Subcutaneous adipose tissue (tissue), 4 donors: ENCODE measurements around the gene ACR. TPM values are rescaled to one million over a fixed set of nuclear protein-coding genes. Genes with fewer than 3 reads are reported as not detected.
"Not testable (repeated sequence)": the region's sequence is repeated elsewhere in the genome, so short reads cannot be mapped to it uniquely, and the experiment has no call there.

Experiments
- CTCF ChIP-seq: fragments of 450-650 bp; IDR thresholded peaks from one replicate; pipeline ENCODE4 v1.5.1; 2016; ENCODE audit warnings: low read depth, mild to moderate bottlenecking, control low read depth, antibody characterized with exemption, moderate library complexity
- small RNA-seq: library from RNA; depleted of rRNA; stranded (forward); fragments of <200 nt; gene quantifications from one replicate; pipeline ENCODE3, GENCODE V24; 2016
- total RNA-seq, 4 donors: library from RNA; depleted of rRNA; stranded (reverse); fragments of >200 nt; gene quantifications; one replicate each; pipeline ENCODE4 v1.1.0, GENCODE V29; 2016

The ACR gene
- total RNA-seq, 4 donors from 2014 or later = 1.3 to 1.5 TPM; not detected in 2

DNA sequence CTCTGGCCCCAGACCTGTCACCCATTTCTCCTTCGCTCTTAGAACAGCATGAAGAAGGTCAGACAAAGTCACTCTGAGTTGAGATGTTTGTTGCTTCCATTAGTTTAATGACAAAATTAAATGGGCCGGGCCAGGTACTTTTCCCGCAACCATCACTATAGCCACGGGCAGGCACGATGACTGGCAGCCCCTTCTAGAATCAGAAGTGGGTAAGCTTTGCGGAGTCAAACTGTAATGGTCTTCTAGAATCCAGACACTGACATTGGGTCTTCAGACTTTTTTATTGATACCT, 2.3 kb upstream of the ACR start:
- no peak for TF ChIP-seq CTCF

GRCh38 chr22:50738649-50739227, 734 bp downstream of the ACR start:
- TF ChIP-seq CTCF = no peak

- TF ChIP-seq CTCF = no peak
These were observed 1.3 kb downstream of the ACR start for GRCh38 chr22:50739279-50739691.

- TF ChIP-seq CTCF = no peak
These were observed 1.9 kb downstream of the ACR start for GRCh38 chr22:50739894-50740293.

DNA sequence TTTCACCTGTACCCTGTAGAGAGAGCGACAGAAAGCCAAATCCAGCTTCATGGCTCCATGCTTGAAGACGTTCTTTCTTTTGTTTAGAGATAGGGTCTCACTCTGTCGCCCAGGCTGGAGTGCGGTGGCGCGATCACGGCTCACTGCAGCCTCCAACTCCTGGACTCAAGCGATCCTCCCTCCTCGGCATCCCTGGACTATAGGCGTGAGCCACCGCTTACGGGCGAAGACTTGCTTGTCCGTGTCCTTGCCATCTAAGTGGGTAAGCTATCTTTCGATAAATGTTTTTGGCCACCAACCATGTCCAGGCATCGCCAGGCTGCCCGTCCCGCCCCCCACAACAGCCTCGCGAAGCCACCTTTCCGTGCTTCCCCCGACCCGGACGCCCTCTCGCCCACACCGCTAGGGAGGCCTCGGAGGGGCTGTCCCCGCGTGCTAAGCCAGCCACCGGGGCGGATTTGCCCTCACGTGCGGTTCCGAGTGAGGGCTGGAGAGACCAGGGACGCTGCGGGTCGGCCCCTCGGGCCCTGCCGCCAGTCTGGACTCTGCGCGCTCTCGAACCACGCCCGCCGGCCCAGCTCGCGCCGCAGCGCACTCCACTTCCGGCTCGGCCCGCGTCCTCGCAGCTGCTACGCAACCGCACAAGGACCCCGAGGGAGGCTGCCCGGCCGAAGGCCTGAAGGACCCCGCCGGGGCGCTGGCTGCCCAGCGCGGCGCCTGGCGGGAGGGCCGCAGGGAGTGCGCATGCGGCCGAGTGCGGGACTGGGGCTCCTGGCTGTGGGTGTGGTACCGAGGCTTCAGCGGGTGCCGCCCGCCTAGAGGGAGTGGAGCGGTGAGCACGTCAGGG, 45.3 kb downstream of the ACR start, which contains the start of gene RABL2B:
Gene RABL2B, minus strand, starts transcription at position 604 of the 847 bp plus-strand sequence. CDS start 1,342 bp downstream, outside the sequence.
- TF ChIP-seq CTCF = not testable (repeated sequence)

Small RNAs within 50 kb of the gene (small RNA-seq; reads per million reads assigned to genes)
- not detected for gene RNU6-409P

Other genes starting within 250 kb of the ACR start
- 10 to 100 TPM; 24.1 to 76.3 (median 37.0) TPM for gene LMF2, start 230.5 kb upstream of the ACR start, total RNA-seq
- 10 to 100 TPM; 15.3 to 55.6 (median 27.8) TPM for gene NCAPH2, start 230.0 kb upstream of the ACR start, total RNA-seq
- 10 to 100 TPM in 1 of 4 donors, 1 to 10 TPM in 3; 1.5 to 10.7 (median 8.3) TPM for gene SCO2, start 212.6 kb upstream of the ACR start, total RNA-seq
- gene TYMP, start 208.2 kb upstream of the ACR start, total RNA-seq = 100 to 1,000 TPM in 3 of 4 donors, 10 to 100 TPM in 1; 28.9 to 129 (median 108) TPM
- gene KLHDC7B, start 192.3 kb upstream of the ACR start, total RNA-seq = not detected
- 1 to 10 TPM in 2 of 4 donors, not detected in 2; 2.2 to 3.3 TPM for gene SYCE3, start 175.3 kb upstream of the ACR start, total RNA-seq
- 10 to 100 TPM in 2 of 4 donors, 1 to 10 TPM in 2; 7.8 to 20.3 (median 10.8) TPM for gene CPT1B, start 159.8 kb upstream of the ACR start, total RNA-seq
- gene CHKB, start 155.4 kb upstream of the ACR start, total RNA-seq = 10 to 100 TPM; 44.7 to 80.3 (median 51.3) TPM
- gene MAPK8IP2, start 137.4 kb upstream of the ACR start, total RNA-seq = 1 to 10 TPM in 1 of 4 donors, under 1 TPM in 2, not detected in 1; 0.19 to 1.1 (median 0.51) TPM
- gene ARSA, start 110.1 kb upstream of the ACR start, total RNA-seq = 10 to 100 TPM; 19.9 to 56.1 (median 32.4) TPM
- 10 to 100 TPM in 3 of 4 donors, 1 to 10 TPM in 1; 5.1 to 87.2 (median 15.2) TPM for gene SHANK3, start 65.4 kb upstream of the ACR start, total RNA-seq
- 10 to 100 TPM in 3 of 4 donors, 1 to 10 TPM in 1; 8.8 to 19.4 (median 14.8) TPM for gene RABL2B, start 45.4 kb downstream of the ACR start, total RNA-seq